Fibroblast of mammary gland (primary cell): ENCODE results near the gene ARTN.

Experiments used
- DNase-seq: peaks from one replicate; pipeline ENCODE4 v3.0.0-alpha.2; 2010; ENCODE audit warnings: low read depth
- H3K4me3 ChIP-seq: 2 replicates; pipeline ENCODE4 v1.5.1; 2011; ENCODE audit warnings: low read depth, mild to moderate bottlenecking, low read length, moderate library complexity; ENCODE audit not compliant: control insufficient read depth
- CTCF ChIP-seq: conservative IDR thresholded peaks from 2 replicates; pipeline ENCODE4 v1.5.1; 2011; ENCODE audit warnings: low read depth, low read length, inconsistent platforms; ENCODE audit not compliant: control insufficient read depth, insufficient read depth

ARTN gene

GRCh38 chr1:43933386-43934100 is at the start of gene ARTN:
ARTN (plus strand) TSS chr1:43933801; CDS start chr1:43935657, 1,856 bp downstream.
- TF ChIP-seq CTCF, result no peak
- peak within 1 kb of the TSS; percentile 42 for H3K4me3 ChIP-seq
- no peak for DNase-seq

GRCh38 chr1:43885279-43885801 is 48.3 kb upstream of the ARTN start:
- no peak for DNase-seq

GRCh38 chr1:43887748-43888147 is 45.9 kb upstream of the ARTN start:
- no peak for TF ChIP-seq CTCF
- DNase-seq, result no peak
- no peak overlapping the region for H3K4me3 ChIP-seq

More at GRCh38 chr1:43885279-43885801, 48.3 kb upstream of the ARTN start:
- H3K4me3 ChIP-seq, result no peak overlapping the region
- TF ChIP-seq CTCF, result no peak

GRCh38 chr1:43890815-43891214 is 42.8 kb upstream of the ARTN start:
- TF ChIP-seq CTCF, result no peak
- H3K4me3 ChIP-seq, result no peak overlapping the region
- DNase-seq, result no peak

GRCh38 chr1:43893006-43893405 is 40.6 kb upstream of the ARTN start:
- peak; percentile 53 for DNase-seq
- no peak overlapping the region for H3K4me3 ChIP-seq
- TF ChIP-seq CTCF, result no peak

GRCh38 chr1:43898981-43899380 is 34.6 kb upstream of the ARTN start:
- no peak for TF ChIP-seq CTCF
- no peak for DNase-seq
- no peak overlapping the region for H3K4me3 ChIP-seq
